Astrocyte (in vitro differentiated cells and primary cell): Measurements from ENCODE around the gene MARCHF6. TPM values are rescaled to one million over a fixed set of nuclear protein-coding genes. Genes with fewer than 3 reads are reported as not detected.
"Not testable (repeated sequence)": the region's sequence is repeated elsewhere in the genome, so short reads cannot be mapped to it uniquely, and the experiment has no call there.

Experiments used
- DNase-seq: peaks from one replicate; pipeline ENCODE4 v3.0.0-alpha.2; 2010; ENCODE audit warnings: low read depth
- FAIRE-seq: peaks from 2 replicates; lab custom pipeline; 2011; peaks lifted over from hg19 to GRCh38; lab: Jason Lieb, UNC
- H2AFZ ChIP-seq: 2 replicates; pipeline ENCODE4 v1.6.0; 2012; ENCODE audit warnings: low read depth, low read length, inconsistent platforms
- H3K27ac ChIP-seq: 2 replicates; pipeline ENCODE4 v1.5.1; 2011; ENCODE audit warnings: low read depth, low read length, inconsistent platforms
- H3K27me3 ChIP-seq: 2 replicates; pipeline ENCODE4 v1.6.0; 2011; ENCODE audit warnings: low read length, inconsistent platforms; ENCODE audit not compliant: insufficient read depth
- H3K36me3 ChIP-seq: 2 replicates; pipeline ENCODE4 v1.5.1; 2011; ENCODE audit warnings: low read length, inconsistent platforms; ENCODE audit not compliant: insufficient read depth
- H3K4me1 ChIP-seq: 2 replicates; pipeline ENCODE4 v1.5.1; 2011; ENCODE audit warnings: low read length, inconsistent platforms; ENCODE audit not compliant: insufficient read depth
- H3K4me2 ChIP-seq: 2 replicates; pipeline ENCODE4 v1.6.0; 2012; ENCODE audit warnings: low read length, inconsistent platforms
- H3K4me3 ChIP-seq: 2 replicates; pipeline ENCODE4 v1.5.1; 2011; ENCODE audit warnings: low read depth, mild to moderate bottlenecking, low read length, inconsistent platforms; ENCODE audit not compliant: insufficient read depth
- H3K79me2 ChIP-seq: 2 replicates; pipeline ENCODE4 v1.6.0; 2012; ENCODE audit warnings: mild to moderate bottlenecking, low read length, inconsistent platforms; ENCODE audit not compliant: insufficient read depth
- H3K9ac ChIP-seq: 2 replicates; pipeline ENCODE4 v1.6.0; 2012; ENCODE audit warnings: mild to moderate bottlenecking, low read length, inconsistent platforms
- H3K9me3 ChIP-seq: 2 replicates; pipeline ENCODE4 v1.5.1; 2012; ENCODE audit warnings: low read depth, mild to moderate bottlenecking, low read length, inconsistent platforms; ENCODE audit not compliant: insufficient read depth
- H4K20me1 ChIP-seq: 2 replicates; pipeline ENCODE4 v1.6.0; 2012; ENCODE audit warnings: low read length, inconsistent platforms; ENCODE audit not compliant: insufficient read depth
- H3K27ac Mint-ChIP-seq: one replicate; pipeline ENCODE4 v1.8.0; 2021; ENCODE audit warnings: mild to moderate bottlenecking, mixed read lengths; ENCODE audit not compliant: unreplicated experiment
- H3K27me3 Mint-ChIP-seq: one replicate; pipeline ENCODE4 v1.8.0; 2021; ENCODE audit warnings: low read depth, mixed read lengths; ENCODE audit not compliant: unreplicated experiment
- H3K36me3 Mint-ChIP-seq: one replicate; pipeline ENCODE4 v1.8.0; 2021; ENCODE audit warnings: low read depth, mixed read lengths; ENCODE audit not compliant: unreplicated experiment
- H3K4me1 Mint-ChIP-seq: one replicate; pipeline ENCODE4 v1.8.0; 2021; ENCODE audit warnings: low read depth, mixed read lengths; ENCODE audit not compliant: unreplicated experiment
- H3K4me3 Mint-ChIP-seq: one replicate; pipeline ENCODE4 v1.8.0; 2021; ENCODE audit warnings: mild to moderate bottlenecking, moderate library complexity, mixed read lengths; ENCODE audit not compliant: unreplicated experiment
- H3K9me3 Mint-ChIP-seq: one replicate; pipeline ENCODE4 v1.8.0; 2021; ENCODE audit warnings: mild to moderate bottlenecking, mixed read lengths; ENCODE audit not compliant: unreplicated experiment
- CTCF ChIP-seq: IDR thresholded peaks from 2 replicates; pipeline ENCODE4 v1.5.1; 2011; ENCODE audit warnings: low read depth, mild to moderate bottlenecking, inconsistent platforms, low read length, moderate library complexity; ENCODE audit not compliant: insufficient read depth
- EZH2 ChIP-seq: IDR thresholded peaks from 2 replicates; pipeline ENCODE4 v1.6.1; 2012; ENCODE audit warnings: mild to moderate bottlenecking, low read length, inconsistent platforms; ENCODE audit not compliant: insufficient read depth
- total RNA-seq: library from RNA; stranded (reverse); gene quantifications from 2 replicates; pipeline ENCODE4 v1.2.1, GENCODE V29; 2021

MARCHF6 gene
- total RNA-seq, 1 donor from 2014 or later, result 139 TPM

GRCh38 chr5:10366310-10367272 lies 13.1 kb downstream of the MARCHF6 start:
- H3K27ac Mint-ChIP-seq, result peak overlapping the region; percentile 67
- Histone ChIP-seq H3K79me2 (peaks cover 100% of the 10 kb centered on the region), H3K4me3 (no peak overlapping the region), H3K27me3 (no peaks in the 10 kb centered on the region), H3K36me3 (no peaks in the 10 kb centered on the region), H3K4me1 (peaks cover 9% of the 10 kb centered on the region), H4K20me1 (peaks cover 88% of the 10 kb centered on the region), H3K9ac (peak overlapping the region; percentile 55), H3K27ac (peak overlapping the region; percentile 58), H3K9me3 (no peaks in the 10 kb centered on the region), H2AFZ (no peak overlapping the region), H3K4me2 (peak overlapping the region; percentile 59)
- H3K9me3 Mint-ChIP-seq, result no peaks in the 10 kb centered on the region
- peaks cover 23% of the 10 kb centered on the region for H3K4me1 Mint-ChIP-seq
- H3K4me3 Mint-ChIP-seq, result peak overlapping the region; percentile 68
- no peaks in the 10 kb centered on the region for H3K27me3 Mint-ChIP-seq
- no peaks in the 10 kb centered on the region for H3K36me3 Mint-ChIP-seq
- FAIRE-seq (no peak), DNase-seq (peak; percentile 77)
- TF ChIP-seq CTCF (no peak), EZH2 (no peak)

DNA sequence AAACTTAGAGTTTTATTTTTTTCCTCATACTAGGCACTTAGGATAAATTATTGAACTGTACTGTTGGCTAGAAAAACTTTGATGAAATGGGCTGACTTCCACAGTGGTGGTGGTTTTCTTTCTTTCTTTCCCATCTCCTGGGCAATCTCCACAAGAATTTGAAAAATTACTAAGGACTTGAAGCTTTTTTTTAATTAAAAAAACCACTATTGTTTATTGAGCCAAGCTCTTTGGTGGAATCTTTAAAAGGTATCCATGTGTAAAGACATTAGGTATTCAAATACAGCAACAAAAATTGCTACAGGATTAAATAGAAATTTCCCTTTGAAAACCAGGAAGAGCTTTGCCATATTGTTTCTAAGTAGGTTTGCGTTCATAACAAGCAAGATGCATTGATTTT lies 14.1 kb downstream of the MARCHF6 start:
- Histone ChIP-seq H3K79me2 (peaks cover 100% of the 10 kb centered on the region), H4K20me1 (peaks cover 88% of the 10 kb centered on the region), H3K9me3 (no peaks in the 10 kb centered on the region), H3K4me1 (peaks cover 9% of the 10 kb centered on the region), H2AFZ (no peak overlapping the region), H3K4me3 (no peak overlapping the region), H3K27ac (peak overlapping the region; percentile 58), H3K9ac (no peak overlapping the region), H3K4me2 (peak overlapping the region; percentile 22), H3K27me3 (no peaks in the 10 kb centered on the region), H3K36me3 (no peaks in the 10 kb centered on the region)
- Mint-ChIP-seq H3K9me3 (no peaks in the 10 kb centered on the region), H3K36me3 (no peaks in the 10 kb centered on the region), H3K4me3 (no peak overlapping the region), H3K27ac (no peak overlapping the region), H3K27me3 (no peaks in the 10 kb centered on the region), H3K4me1 (peaks cover 23% of the 10 kb centered on the region)
- peak; percentile 69 for DNase-seq
- TF ChIP-seq CTCF (no peak), EZH2 (no peak)
- no peak for FAIRE-seq

DNA sequence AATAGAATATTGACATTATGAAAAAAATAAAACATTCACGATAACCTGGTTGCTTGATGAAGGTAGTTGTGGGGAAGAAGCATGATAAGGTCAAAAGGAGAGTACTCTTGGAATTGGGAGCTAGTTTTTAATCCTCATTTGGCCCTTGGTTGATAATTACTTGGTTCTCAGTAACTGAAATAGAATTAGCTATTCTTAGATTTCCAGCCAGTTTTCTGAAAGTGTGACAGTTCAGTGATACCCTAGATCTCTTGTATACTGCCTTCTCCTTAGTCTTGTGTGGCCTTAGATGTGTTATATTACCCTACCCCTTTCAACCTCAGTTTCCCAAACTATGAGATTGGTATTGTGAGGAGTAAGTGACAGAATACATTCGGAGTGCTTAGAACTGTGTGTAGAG lies 17.4 kb downstream of the MARCHF6 start:
- peaks cover 85% of the 10 kb centered on the region for H4K20me1 ChIP-seq
- Mint-ChIP-seq H3K9me3 (no peaks in the 10 kb centered on the region), H3K27ac (no peak overlapping the region), H3K36me3 (peaks cover 10% of the 10 kb centered on the region), H3K4me1 (peaks cover 31% of the 10 kb centered on the region), H3K4me3 (no peak overlapping the region), H3K27me3 (no peaks in the 10 kb centered on the region)
- peaks cover 17% of the 10 kb centered on the region for H3K4me1 ChIP-seq
- no peak overlapping the region for H3K4me3 ChIP-seq
- H3K4me2 ChIP-seq, result no peak overlapping the region
- no peak overlapping the region for H2AFZ ChIP-seq
- no peak overlapping the region for H3K9ac ChIP-seq
- H3K9me3 ChIP-seq, result no peaks in the 10 kb centered on the region
- FAIRE-seq (no peak), DNase-seq (no peak)
- H3K27ac ChIP-seq, result no peak overlapping the region
- TF ChIP-seq CTCF (no peak), EZH2 (no peak)
- no peaks in the 10 kb centered on the region for H3K36me3 ChIP-seq
- no peaks in the 10 kb centered on the region for H3K27me3 ChIP-seq
- peaks cover 96% of the 10 kb centered on the region for H3K79me2 ChIP-seq

DNA sequence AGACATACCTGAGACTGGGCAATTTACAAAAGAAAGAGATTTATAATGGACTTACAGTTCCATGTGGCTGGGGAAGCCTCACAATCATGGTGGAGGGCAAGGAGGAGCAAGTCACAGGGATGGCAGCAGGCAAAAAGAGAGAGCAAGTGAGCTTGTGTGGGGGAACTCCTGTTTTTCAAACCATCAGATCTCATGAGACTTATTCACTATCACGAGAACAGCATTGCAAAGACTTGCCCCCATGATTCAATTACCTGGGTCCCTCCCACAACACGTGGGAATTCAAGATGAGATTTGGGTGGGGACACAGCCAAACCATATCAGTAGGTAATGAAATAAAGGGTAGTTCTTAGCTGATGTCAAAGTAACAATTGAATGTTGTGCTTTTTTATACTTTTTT lies 17.9 kb downstream of the MARCHF6 start:
- not testable (repeated sequence) for H3K4me3 Mint-ChIP-seq, H3K27me3 Mint-ChIP-seq

More for the DNA sequence above, 17.9 kb downstream of the MARCHF6 start:
- not testable (repeated sequence) for H3K9me3 Mint-ChIP-seq, H3K4me3 ChIP-seq, H3K36me3 ChIP-seq, H3K27me3 ChIP-seq, H3K9ac ChIP-seq, H3K9me3 ChIP-seq, DNase-seq, H3K27ac Mint-ChIP-seq, H3K4me2 ChIP-seq, H2AFZ ChIP-seq, FAIRE-seq, H3K27ac ChIP-seq
- Histone ChIP-seq H3K4me1 (peaks cover 15% of the 10 kb centered on the region), H3K79me2 (peaks cover 96% of the 10 kb centered on the region), H4K20me1 (peaks cover 83% of the 10 kb centered on the region)
- Mint-ChIP-seq H3K4me1 (peaks cover 30% of the 10 kb centered on the region), H3K36me3 (peaks cover 12% of the 10 kb centered on the region)
